ENCODE results near the gene GALNT12.

GRCh38 chr9:98859941-98860340 lies 52.5 kb downstream of the GALNT12 start:
- TF ChIP-seq CTCF (IDR thresholded peaks at IDR 0.05; ENCODE audit: poor library complexity): no peak
- no peak for TF ChIP-seq EZH2 (IDR thresholded peaks at IDR 0.05; ENCODE audit: borderline replicate concordance)

Measured in hepatocyte (in vitro differentiated cells).